GM12878 (cell line): Measurements from ENCODE around the gene MRPL36. TPM values are rescaled to one million over a fixed set of nuclear protein-coding genes. Genes with fewer than 3 reads are reported as not detected.

Experiments
- BACH1 ChIP-seq: fragments of 450-650 bp; IDR thresholded peaks from 2 replicates; pipeline ENCODE4 v1.6.1; 2017; ENCODE audit warnings: mild to moderate bottlenecking, borderline replicate concordance
- BCL3 ChIP-seq: IDR thresholded peaks from 2 replicates; pipeline ENCODE4 v1.6.1; 2011; ENCODE audit warnings: borderline replicate concordance, low read depth, mild to moderate bottlenecking, moderate library complexity, low read length; ENCODE audit not compliant: insufficient read depth, poor library complexity, severe bottlenecking
- BHLHE40 ChIP-seq, 2 experiments: fragments of 450-650 bp in 1 of 2; IDR thresholded peaks; 2 replicates each; pipeline ENCODE4 v1.6.1; 2011 to 2017; ENCODE audit warnings: low read depth in 2 of 2, borderline replicate concordance in 1 of 2, improper control_type of control experiment in 1 of 2, low read length in 1 of 2, mild to moderate bottlenecking in 1 of 2
- CBFB ChIP-seq: IDR thresholded peaks from 2 replicates; pipeline ENCODE4 v1.6.1; 2016; ENCODE audit warnings: antibody characterized with exemption, low read depth
- CHD2 ChIP-seq: IDR thresholded peaks from 2 replicates; pipeline ENCODE4 v1.6.1; 2011; ENCODE audit warnings: low read depth, low read length, improper control_type of control experiment, borderline replicate concordance
- CREM ChIP-seq: IDR thresholded peaks from 2 replicates; pipeline ENCODE4 v1.6.1; 2014; ENCODE audit warnings: antibody characterized with exemption, low read depth
- EGR1 ChIP-seq, 2 experiments: IDR thresholded peaks; 1 replicate in 1 of 2; 2 replicates in 1 of 2; pipeline ENCODE4 v1.6.1; 2011 to 2012; ENCODE audit warnings: low read depth in 2 of 2, low read length in 2 of 2, borderline replicate concordance in 1 of 2, mild to moderate bottlenecking in 1 of 2, moderate library complexity in 1 of 2
- GATAD2B ChIP-seq: fragments of 450-650 bp; conservative IDR thresholded peaks from 2 replicates; pipeline ENCODE4 v1.6.1; 2017; ENCODE audit warnings: low read depth, mild to moderate bottlenecking, moderate library complexity
- IRF4 ChIP-seq: IDR thresholded peaks from 2 replicates; pipeline ENCODE4 v1.6.1; 2011; ENCODE audit warnings: low read depth, low read length
- JUNB ChIP-seq: IDR thresholded peaks from 2 replicates; pipeline ENCODE4 v1.6.1; 2016; ENCODE audit warnings: antibody characterized with exemption, mild to moderate bottlenecking
- LARP7 ChIP-seq: fragments of 450-650 bp; IDR thresholded peaks from 2 replicates; pipeline ENCODE4 v1.6.1; 2017; ENCODE audit warnings: mild to moderate bottlenecking
- NBN ChIP-seq: fragments of 450-650 bp; IDR thresholded peaks from 2 replicates; pipeline ENCODE4 v1.6.1; 2016
- NFIC ChIP-seq: IDR thresholded peaks from 2 replicates; pipeline ENCODE4 v1.6.1; 2012; ENCODE audit warnings: low read depth, mild to moderate bottlenecking, inconsistent platforms, low read length, moderate library complexity
- NR2C2 ChIP-seq: IDR thresholded peaks from 2 replicates; pipeline ENCODE4 v1.6.1; 2011; ENCODE audit warnings: borderline replicate concordance, low read depth; ENCODE audit not compliant: control insufficient read depth, insufficient read length
- POLR2AphosphoS5 ChIP-seq: IDR thresholded peaks from 2 replicates; pipeline ENCODE4 v1.6.1; 2011; ENCODE audit warnings: mild to moderate bottlenecking, low read length, inconsistent platforms
- RELB ChIP-seq: fragments of 450-650 bp; IDR thresholded peaks from 2 replicates; pipeline ENCODE4 v1.6.1; 2017; ENCODE audit warnings: low read depth, mild to moderate bottlenecking, moderate library complexity
- SKIL ChIP-seq: fragments of 450-650 bp; IDR thresholded peaks from 2 replicates; pipeline ENCODE4 v1.6.1; 2017; ENCODE audit warnings: mild to moderate bottlenecking, low read depth, inconsistent platforms; ENCODE audit not compliant: poor library complexity, severe bottlenecking
- TCF3 ChIP-seq: IDR thresholded peaks from 2 replicates; pipeline ENCODE4 v1.6.1; 2012; ENCODE audit warnings: low read depth, mild to moderate bottlenecking, low read length, borderline replicate concordance; ENCODE audit not compliant: insufficient read depth
- WRNIP1 ChIP-seq: IDR thresholded peaks from 2 replicates; pipeline ENCODE4 v1.6.1; 2011; ENCODE audit warnings: low read depth, low read length, improper control_type of control experiment, borderline replicate concordance
- ZNF622 ChIP-seq: fragments of 450-650 bp; IDR thresholded peaks from 2 replicates; pipeline ENCODE4 v1.6.1; 2017; ENCODE audit warnings: mild to moderate bottlenecking, inconsistent platforms
- ZNF687 ChIP-seq: fragments of 450-650 bp; IDR thresholded peaks from 2 replicates; pipeline ENCODE4 v1.6.1; 2017; ENCODE audit warnings: mild to moderate bottlenecking, moderate library complexity
- polyA plus RNA-seq, 11 experiments: library from polyadenylated mRNA; depleted of rRNA in 4 of 11; unstranded in 6 of 11; stranded (reverse) in 5 of 11; fragments of >200 nt; fragmentation: Nextera tagmentation in 4 of 11; fragmentation: Illumina TruSeq in 1 of 11; extraction: Ambion mirVana in 4 of 11; extraction: Trizol in 1 of 11; gene quantifications; 1 replicate in 1 of 11; 2 replicates in 10 of 11; pipeline versions ENCODE4 v1.2.1 to v1.2.3, GENCODE V29; 2011 to 2016; ENCODE audit warnings: inconsistent platforms in 2 of 11, missing spikeins in 2 of 11, low read depth in 1 of 11
- total RNA-seq, 4 experiments: library from RNA; depleted of rRNA in 3 of 4; stranded (reverse); fragments of >200 nt in 3 of 4; fragmentation: Illumina TruSeq in 1 of 4; extraction: Trizol in 1 of 4; gene quantifications; 2 replicates each; pipeline versions ENCODE4 v1.2.1 to v1.2.3, GENCODE V29; 2013 to 2021

MRPL36 gene
- total and polyA plus RNA-seq, 10 of the 15 experiments (the other 5 are each of a cell fraction or from before 2014, with no cell fraction given) = 89.2 to 559 (median 152) TPM

GRCh38 chr5:1801222-1801966, 1.8 kb upstream of the MRPL36 start, which contains the start of gene NDUFS6 (continued):
- TF ChIP-seq BACH1 (peak; percentile 62; the same call in 1 of the 2 replicates), TCF3 (0 out of 2 replicates have a peak, but pooled peaks have one; percentile 52), SKIL (no peak), CBFB (no peak), BHLHE40 (IDR thresholded peaks at IDR 0.05; ENCODE audit: borderline replicate concordance in 1 of 2, low read depth in 2 of 2, low read length in 1 of 2) (peak in 1 of 2 experiments; percentile 9; a peak in 1 of 4 replicates), NBN (0 out of 2 replicates have a peak, but pooled peaks have one; percentile 10), IRF4 (no peak), JUNB (no peak), WRNIP1 (no peak), POLR2AphosphoS5 (peak; percentile 64), ZNF622 (no peak), RELB (peak; percentile 84), NFIC (no peak), CHD2 (0 out of 2 replicates have a peak, but pooled peaks have one; percentile 44), BCL3 (peak; percentile 10), LARP7 (peak; percentile 78), EGR1 (IDR thresholded peaks at IDR 0.05; ENCODE audit: borderline replicate concordance in 1 of 2, low read depth in 2 of 2, low read length in 2 of 2) (peak in 1 of 2 experiments; percentile 80; a peak in 1 of 3 replicates), NR2C2 (peak; percentile 86), ZNF687 (peak; percentile 97), CREM (peak; percentile 22; the same call in 1 of the 2 replicates), GATAD2B (peak; percentile 72)
